GM21390 (cell line): ENCODE results near the gene TTC7B.
A peak's percentile ranks its signal among the peaks of the same experiment; 100 is the strongest.

Experiments used
- ATAC-seq: cut with Tn5 transposase; IDR thresholded peaks from one replicate; pipeline ENCODE4 v1.9.1; 2021; ENCODE audit not compliant: unreplicated experiment

The TTC7B gene

GRCh38 chr14:90715495-90715894 lies 100.7 kb downstream of the TTC7B start:
- ATAC-seq = no peak

GRCh38 chr14:90714811-90715210 lies 101.4 kb downstream of the TTC7B start:
- no peak for ATAC-seq

GRCh38 chr14:90704738-90705392 lies 111.4 kb downstream of the TTC7B start:
- ATAC-seq = no peak

DNA sequence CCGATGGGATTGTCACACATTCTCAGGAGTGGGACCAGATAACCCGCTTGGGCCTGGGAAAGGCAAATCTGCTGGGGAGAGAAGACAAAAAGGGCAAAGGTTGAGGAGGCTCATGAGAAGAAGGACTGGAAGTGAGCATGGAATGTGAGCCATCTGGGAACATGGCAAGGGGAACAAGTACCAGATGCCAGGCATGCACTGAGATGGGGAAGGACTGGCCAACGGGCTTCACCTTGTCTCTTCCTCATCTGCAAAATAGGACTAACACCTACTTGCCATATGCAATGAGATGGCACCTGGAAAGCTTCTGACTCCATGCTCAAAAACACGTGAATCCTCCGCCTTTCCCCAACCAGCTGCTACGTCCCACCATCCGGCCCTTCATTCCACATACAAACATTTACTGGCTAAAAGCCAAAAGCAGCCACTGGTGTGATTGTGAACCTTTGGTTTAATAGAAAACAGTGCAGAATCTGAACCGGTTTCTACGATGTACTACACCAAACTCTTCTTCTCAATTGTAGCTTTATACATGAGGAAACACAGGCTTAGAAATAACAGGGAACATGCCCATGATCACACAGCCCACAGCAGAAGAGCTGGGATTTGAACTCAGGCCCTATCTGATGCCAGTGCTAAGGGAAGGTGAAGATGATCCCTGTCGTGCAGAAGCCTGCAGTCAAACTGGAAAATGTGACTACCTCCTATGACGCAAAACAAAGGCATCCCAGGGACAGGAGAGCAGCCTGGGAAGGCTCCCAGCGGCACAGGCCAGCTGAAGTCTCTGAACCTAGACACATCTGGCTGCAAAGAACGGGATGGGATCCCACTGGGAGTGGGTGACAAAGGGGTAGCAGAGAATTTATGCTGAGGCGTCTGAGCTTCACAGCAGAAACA lies 112.1 kb downstream of the TTC7B start:
- ATAC-seq = no peak

DNA sequence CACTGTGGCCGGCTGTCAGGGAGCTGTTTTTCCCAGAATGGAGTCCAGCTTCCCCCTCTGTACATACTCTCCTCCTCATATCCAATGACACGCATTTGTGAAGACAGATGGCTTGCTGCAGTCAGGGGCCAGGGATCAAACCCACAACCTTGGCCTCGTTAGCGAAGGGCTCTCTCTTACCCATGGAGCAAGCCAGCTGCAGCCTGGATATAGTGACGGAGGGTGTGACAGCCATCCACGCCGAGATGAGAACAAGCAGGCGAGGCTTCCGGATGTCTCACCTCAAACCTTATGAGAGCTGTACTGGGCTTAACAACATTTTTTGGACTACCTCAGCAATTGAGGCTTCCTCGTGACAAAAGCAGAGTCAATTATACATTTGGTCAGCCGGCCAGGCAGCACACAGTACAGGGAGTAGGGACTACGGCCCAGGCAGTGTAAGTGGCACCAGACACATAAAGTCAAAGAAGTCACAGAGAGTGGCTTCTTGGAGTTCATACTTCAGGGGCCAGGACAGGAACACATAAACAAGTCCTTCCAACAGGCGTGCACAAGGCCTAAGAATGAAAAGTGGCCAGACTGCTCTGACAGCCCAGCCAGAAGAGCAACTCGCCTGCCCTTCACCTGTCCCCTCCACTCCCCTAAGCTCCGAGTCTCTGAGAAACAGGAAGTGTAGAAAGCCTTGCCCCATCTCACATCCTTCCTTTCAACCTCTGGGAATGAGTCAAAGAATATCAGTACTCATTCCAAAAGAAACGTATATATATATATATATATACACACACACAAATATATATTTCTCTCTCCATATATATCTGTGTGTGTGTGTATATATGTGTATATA lies 115.1 kb downstream of the TTC7B start:
- no peak for ATAC-seq

- no peak for ATAC-seq
Measured at GRCh38 chr14:90699016-90699415, 117.2 kb downstream of the TTC7B start.

DNA sequence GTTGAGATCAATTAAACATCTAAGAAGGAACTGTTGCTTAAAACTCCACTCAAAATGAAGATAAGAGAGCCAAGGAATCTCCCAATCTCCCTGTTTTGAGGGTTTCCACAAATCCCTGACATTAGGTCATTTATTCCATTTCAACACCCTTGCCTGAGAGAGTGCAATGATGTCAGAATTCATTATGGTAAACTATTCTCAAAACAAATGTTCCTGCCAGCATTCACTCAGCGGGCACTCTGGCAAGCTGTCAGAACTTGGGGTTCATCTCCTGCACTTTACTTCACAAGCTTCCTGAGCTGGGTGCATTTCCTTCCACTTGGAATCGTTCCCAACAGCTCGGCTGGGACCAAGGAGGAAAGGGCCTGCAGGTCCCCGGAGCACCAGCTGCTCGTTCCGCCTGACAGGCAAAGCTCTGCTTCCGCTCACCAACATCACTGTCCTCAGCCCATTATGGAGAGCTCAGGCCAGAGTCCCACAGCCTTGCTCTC lies 117.8 kb downstream of the TTC7B start:
- no peak for ATAC-seq

DNA sequence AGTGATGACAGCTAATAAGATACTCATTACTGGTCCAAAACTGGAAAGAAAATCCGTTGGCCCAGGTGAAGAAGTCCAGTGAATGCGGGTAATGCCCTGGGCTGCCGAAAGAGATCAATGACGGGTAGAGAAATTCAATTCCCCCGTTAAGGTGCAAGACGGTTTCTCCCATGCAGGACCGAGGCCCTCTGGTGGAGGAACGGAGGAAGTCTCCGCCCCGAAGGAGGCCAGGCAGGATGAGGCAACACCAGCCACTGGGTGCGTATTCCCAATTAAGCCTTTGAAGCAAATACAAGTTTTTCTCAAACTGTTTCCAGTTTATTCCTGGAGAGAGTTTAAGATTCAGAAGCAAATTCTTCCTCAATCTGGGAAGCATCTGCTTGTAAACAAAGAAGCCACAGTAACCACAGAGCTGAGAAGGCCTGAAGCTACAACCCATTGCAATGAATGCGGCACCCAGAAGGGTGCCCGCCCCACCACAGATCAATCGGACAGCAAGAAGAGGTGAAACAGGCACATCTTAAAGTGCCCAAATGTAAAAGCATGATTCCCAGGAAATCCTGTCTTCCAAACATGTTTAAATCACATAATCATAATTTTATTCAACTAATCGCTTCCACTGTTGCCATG lies 118.5 kb downstream of the TTC7B start:
- ATAC-seq = peak; percentile 85

DNA sequence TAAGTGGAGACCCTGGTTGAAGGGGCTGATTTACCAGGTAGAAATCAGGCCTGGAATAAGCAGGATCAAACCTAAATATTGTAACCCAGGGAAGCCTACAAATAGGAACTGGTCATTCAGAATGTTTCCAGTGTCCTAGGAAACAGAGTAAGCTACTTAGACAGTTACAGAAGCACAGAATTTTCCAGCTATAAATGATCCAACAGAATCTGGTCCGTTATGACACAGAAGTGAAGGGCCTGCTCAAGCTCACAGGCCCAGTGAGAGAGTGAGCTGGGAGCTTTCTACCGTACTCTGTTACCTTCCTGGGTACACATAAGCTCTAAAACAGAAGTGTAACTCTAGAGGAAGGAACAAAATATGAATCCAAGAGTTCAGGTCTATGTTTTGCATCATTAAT lies 119.1 kb downstream of the TTC7B start:
- ATAC-seq = no peak

DNA sequence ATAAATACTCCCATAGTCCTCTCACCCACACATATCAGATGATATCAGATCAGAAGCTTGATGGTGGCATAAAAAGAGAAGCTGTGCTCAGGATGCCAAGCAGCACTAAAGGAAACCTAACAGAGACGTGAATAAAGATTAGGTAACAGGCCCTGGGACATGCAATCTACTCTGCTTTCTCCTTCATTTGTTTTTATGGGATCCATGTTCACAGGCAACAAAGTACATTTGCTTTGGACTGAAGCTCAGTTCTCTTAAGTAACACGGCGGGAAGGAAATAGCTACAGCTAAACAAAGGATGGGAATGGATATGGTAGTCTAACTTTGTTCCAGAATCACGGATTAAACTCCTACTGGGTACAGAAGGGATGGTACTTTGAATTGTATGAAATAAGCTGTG lies 119.5 kb downstream of the TTC7B start:
- no peak for ATAC-seq

- ATAC-seq = no peak
Measured at GRCh38 chr14:90695997-90696660, 120.1 kb downstream of the TTC7B start.

- ATAC-seq = no peak
Measured at GRCh38 chr14:90693413-90693812, 122.8 kb downstream of the TTC7B start.

- ATAC-seq = no peak
Measured at GRCh38 chr14:90692826-90693225, 123.4 kb downstream of the TTC7B start.

GRCh38 chr14:90692061-90692460 lies 124.2 kb downstream of the TTC7B start:
- ATAC-seq = no peak

DNA sequence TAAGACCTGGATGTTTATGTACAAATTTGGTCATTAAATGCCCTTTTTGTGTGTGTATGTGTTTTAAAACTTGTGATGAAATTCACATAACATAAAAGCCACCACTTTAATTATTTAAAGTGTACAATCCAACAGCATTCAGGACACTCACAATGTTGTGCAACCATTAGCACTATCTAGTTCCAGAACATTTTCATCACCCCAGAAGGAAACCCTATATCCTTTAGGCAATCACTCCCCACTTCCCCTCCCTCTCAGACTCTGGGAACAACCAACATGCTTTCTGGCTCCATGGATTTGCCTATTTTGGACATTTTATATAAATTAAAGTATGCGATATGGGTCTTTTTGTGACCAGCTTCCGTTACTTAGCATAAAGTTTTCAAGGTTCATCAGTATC lies 124.6 kb downstream of the TTC7B start:
- ATAC-seq = no peak

- no peak for ATAC-seq
Measured at GRCh38 chr14:90687680-90688079, 128.6 kb downstream of the TTC7B start.

DNA sequence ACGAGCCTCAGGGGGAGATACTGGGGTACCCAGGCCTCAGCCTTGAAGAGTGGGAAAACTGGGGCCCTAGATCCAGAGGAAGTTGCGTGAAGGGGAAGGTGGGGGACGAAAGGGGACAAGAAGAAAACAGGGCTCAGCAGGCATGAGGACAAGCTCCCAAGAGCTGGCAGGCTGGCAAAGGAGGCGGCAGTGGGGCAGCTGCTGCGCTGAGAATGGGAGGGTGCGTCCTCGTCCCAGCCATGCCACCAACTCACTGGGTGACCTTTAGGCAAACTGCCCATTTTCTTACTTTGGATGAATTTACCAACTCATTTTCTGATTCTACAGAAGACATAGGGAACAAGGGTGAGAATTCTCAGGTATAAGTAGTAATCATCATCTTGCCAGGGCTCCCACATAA lies 133.6 kb downstream of the TTC7B start:
- ATAC-seq = no peak

- ATAC-seq = no peak
Measured at GRCh38 chr14:90681929-90682328, 134.3 kb downstream of the TTC7B start.

DNA sequence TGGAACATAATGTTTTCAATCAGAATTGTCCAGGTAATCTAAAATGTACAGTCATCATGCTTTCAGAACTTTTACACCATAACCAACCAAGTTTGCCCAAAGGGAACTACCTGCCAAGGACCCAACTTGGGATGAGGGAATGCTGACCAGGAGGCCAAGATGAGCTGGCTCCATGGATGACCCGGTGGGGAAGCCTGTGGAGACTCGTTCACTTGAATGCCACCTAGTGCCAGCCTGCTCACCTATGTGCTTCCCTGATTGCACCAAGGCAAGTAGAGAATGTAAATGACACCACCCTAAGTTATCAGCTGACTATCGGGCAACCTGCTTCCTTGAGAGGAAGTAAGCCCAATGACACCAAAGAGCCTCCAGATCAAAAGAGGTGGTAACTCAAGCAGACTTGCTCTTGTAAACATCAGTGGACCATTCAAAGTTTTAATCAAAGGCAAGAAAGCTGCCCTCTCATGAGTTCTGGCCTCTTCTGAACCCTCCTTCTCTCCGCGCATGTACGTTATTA lies 137.3 kb downstream of the TTC7B start:
- ATAC-seq = no peak

DNA sequence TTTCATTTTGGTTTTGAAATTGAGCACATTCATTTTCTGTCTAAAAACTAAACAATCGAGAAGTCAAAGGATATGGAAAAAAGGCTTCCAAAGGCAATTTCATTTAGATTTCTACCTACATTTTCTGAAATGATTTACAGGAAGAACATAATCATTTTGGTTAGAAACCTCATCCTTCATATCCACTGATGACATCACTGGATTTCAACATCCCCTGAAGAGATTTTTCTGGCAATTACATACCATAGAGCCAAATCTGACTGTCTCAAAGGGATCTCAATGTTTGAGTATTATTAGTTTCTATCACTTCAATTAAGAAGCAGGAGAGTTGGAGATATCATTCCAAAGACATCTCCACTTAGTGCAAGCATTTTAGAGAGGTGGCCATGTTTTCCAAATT lies 137.8 kb downstream of the TTC7B start:
- no peak for ATAC-seq
